Upper lobe of left lung (tissue), 4 donors: ENCODE data around the gene SYF2.

ENCODE experiments used
- CTCF ChIP-seq, 6 experiments: fragments of 450-650 bp in 4 of 6; fragments of 200-600 bp in 2 of 6; sonication (generic) in 2 of 6; IDR thresholded peaks; one replicate each; pipeline ENCODE4 v1.5.1; 2016 to 2019; ENCODE audit warnings: antibody characterized with exemption in 6 of 6
- POLR2AphosphoS5 ChIP-seq, 2 donors: sonication (generic); formaldehyde crosslinking; IDR thresholded peaks; one replicate each; pipeline ENCODE4 v1.5.1; 2017; ENCODE audit warnings: antibody characterized with exemption in 2 of 2

- TF ChIP-seq CTCF (IDR thresholded peaks at IDR 0.05) (peak in 1 of 6 experiments; percentile 4), POLR2AphosphoS5 (IDR thresholded peaks at IDR 0.05) (no peak)
These were observed 15.8 kb upstream of the SYF2 start for GRCh38 chr1:25247829-25248754.
